ENCODE measurements around the gene NADSYN1. TPM values are rescaled to one million over a fixed set of nuclear protein-coding genes. Genes with fewer than 3 reads are reported as not detected.

The NADSYN1 gene
- total and polyA plus RNA-seq, 2 experiments from 2014 or later, result 35.6 to 54.9 TPM

DNA sequence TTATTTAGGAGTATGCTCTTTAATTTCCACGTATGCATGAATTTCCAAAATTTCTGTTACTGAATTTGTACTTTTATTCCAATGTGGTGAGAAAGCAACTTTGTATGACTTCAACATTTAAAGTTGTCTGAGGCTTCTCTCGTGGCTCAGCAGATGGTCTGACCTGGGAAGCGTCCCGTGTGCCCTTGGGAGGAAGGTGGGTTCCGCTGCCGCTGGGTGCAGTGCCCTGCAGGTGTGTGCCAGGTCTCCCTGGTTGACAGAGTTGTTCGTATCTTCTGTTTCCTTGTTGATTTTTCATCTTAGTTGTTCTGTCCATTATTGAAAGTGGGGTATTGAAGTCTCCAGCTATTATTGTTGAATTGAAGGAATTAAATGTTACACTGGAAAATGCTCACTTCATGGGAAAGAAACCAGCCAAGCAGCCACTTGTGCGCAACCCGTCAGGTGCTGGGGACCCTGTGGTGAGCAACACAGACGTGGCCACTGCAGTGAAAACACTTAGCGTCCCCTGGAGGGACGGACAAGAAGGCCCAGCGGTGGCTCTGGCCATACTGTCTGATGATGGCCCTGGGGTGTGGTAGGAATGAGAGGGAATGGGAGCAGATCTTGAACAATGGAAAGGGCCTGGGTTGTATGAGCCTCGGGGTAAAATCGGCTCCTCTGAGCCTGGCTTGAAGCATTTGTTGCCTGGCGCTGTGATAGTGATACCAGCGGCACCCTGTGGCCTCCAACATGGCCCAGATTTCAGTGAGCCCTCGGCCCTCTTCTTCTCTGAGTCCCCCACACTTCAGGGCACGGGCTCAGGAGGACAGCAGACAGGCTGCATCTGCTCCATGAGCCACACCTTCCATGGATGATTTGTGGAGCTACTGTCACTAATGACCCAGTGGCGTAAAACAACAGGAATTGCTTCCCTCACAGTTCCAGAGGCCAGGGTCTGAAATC lies 42.6 kb downstream of the NADSYN1 start (continued):
- TF ChIP-seq, protein P1, sequence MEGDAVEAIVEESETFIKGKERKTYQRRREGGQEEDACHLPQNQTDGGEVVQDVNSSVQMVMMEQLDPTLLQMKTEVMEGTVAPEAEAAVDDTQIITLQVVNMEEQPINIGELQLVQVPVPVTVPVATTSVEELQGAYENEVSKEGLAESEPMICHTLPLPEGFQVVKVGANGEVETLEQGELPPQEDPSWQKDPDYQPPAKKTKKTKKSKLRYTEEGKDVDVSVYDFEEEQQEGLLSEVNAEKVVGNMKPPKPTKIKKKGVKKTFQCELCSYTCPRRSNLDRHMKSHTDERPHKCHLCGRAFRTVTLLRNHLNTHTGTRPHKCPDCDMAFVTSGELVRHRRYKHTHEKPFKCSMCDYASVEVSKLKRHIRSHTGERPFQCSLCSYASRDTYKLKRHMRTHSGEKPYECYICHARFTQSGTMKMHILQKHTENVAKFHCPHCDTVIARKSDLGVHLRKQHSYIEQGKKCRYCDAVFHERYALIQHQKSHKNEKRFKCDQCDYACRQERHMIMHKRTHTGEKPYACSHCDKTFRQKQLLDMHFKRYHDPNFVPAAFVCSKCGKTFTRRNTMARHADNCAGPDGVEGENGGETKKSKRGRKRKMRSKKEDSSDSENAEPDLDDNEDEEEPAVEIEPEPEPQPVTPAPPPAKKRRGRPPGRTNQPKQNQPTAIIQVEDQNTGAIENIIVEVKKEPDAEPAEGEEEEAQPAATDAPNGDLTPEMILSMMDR (conservative IDR thresholded peaks at IDR 0.05; ENCODE audit: low read depth in 2 of 2), result no peak
- TF ChIP-seq EZH2phosphoT487 (IDR thresholded peaks at IDR 0.05; ENCODE audit: unreplicated experiment) (no peak), EZH2 (IDR thresholded peaks at IDR 0.05; ENCODE audit: low read depth, unreplicated experiment) (no peak), ZNF114 (CRISPR knock-in tag; IDR thresholded peaks at IDR 0.05) (no peak), ZNF331 (CRISPR knock-in tag; IDR thresholded peaks at IDR 0.05; ENCODE audit: low read depth) (no peak), STAT1 (IDR thresholded peaks at IDR 0.05; ENCODE audit: unreplicated experiment) (no peak), JUNB (IDR thresholded peaks at IDR 0.05; ENCODE audit: unreplicated experiment) (no peak), POLR2AphosphoS5 (IDR thresholded peaks at IDR 0.05; ENCODE audit: low read depth) (no peak), CREB1 (CRISPR knock-in tag; IDR thresholded peaks at IDR 0.05; ENCODE audit: low read depth) (no peak)
- TF ChIP-seq, protein P2, sequence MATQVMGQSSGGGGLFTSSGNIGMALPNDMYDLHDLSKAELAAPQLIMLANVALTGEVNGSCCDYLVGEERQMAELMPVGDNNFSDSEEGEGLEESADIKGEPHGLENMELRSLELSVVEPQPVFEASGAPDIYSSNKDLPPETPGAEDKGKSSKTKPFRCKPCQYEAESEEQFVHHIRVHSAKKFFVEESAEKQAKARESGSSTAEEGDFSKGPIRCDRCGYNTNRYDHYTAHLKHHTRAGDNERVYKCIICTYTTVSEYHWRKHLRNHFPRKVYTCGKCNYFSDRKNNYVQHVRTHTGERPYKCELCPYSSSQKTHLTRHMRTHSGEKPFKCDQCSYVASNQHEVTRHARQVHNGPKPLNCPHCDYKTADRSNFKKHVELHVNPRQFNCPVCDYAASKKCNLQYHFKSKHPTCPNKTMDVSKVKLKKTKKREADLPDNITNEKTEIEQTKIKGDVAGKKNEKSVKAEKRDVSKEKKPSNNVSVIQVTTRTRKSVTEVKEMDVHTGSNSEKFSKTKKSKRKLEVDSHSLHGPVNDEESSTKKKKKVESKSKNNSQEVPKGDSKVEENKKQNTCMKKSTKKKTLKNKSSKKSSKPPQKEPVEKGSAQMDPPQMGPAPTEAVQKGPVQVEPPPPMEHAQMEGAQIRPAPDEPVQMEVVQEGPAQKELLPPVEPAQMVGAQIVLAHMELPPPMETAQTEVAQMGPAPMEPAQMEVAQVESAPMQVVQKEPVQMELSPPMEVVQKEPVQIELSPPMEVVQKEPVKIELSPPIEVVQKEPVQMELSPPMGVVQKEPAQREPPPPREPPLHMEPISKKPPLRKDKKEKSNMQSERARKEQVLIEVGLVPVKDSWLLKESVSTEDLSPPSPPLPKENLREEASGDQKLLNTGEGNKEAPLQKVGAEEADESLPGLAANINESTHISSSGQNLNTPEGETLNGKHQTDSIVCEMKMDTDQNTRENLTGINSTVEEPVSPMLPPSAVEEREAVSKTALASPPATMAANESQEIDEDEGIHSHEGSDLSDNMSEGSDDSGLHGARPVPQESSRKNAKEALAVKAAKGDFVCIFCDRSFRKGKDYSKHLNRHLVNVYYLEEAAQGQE (IDR thresholded peaks at IDR 0.05; ENCODE audit: unreplicated experiment), result no peak

DNA sequence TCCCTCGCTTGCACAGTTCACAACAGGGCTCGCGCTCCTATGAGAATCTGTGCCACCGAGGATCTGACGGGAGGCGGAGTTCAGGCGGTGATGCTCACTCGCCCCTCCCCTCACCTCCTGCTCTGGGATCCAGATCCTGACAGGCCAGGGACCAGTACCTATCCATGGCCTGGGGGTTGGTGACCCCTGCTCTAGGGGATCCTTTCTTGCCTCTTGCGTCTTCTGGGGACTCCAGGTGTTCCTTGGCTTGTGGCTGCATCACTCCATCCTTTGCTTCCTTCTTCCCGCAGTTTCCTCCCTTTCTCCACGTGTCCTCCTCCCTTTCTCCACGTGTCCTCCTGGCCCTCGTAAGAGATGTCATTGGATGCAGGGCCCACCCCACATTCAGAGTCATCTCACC lies 43.4 kb downstream of the NADSYN1 start:
- Histone ChIP-seq H3K9me2 (ENCODE audit: insufficient read depth) (no peaks in the 10 kb centered on the region), H3F3A (replicated peaks; ENCODE audit: low read depth) (no peaks in the 10 kb centered on the region), H4K20me1 (replicated peaks; ENCODE audit: insufficient read depth) (no peaks in the 10 kb centered on the region; the same call in 1 of the 2 replicates), H3K4me1 (ENCODE audit: insufficient read depth) (no peaks in the 10 kb centered on the region), H3K36me3 (ENCODE audit: insufficient read depth) (peaks cover 8% of the 10 kb centered on the region; the same call in 1 of the 2 replicates), H3K27ac (ENCODE audit: low read depth) (no peak overlapping the region), H2AFZ (no peak overlapping the region), H3K4me2 (no peak overlapping the region), H3K79me2 (replicated peaks; ENCODE audit: insufficient read depth) (no peaks in the 10 kb centered on the region), H3K27me3 (ENCODE audit: insufficient read depth) (no peaks in the 10 kb centered on the region), H3K4me3 (no peak overlapping the region)
- Mint-ChIP-seq H3K4me1 (no peaks in the 10 kb centered on the region), H3K27me3 (ENCODE audit: insufficient read depth, low read depth, poor library complexity) (peaks cover 5% of the 10 kb centered on the region), H3K9me3 (0 out of 3 replicates have a peak, but pooled peaks cover 3% of the 10 kb centered on the region), H3K4me3 (no peak overlapping the region), H3K36me3 (ENCODE audit: low read depth) (peaks cover 48% of the 10 kb centered on the region), H3K27ac (no peak overlapping the region)
- DNase-seq (ENCODE audit: low spot score) (no peak), ATAC-seq (no peak)
- TF ChIP-seq ZNF462 (CRISPR knock-in tag; IDR thresholded peaks at IDR 0.05) (no peak), ZNF114 (CRISPR knock-in tag; IDR thresholded peaks at IDR 0.05) (no peak), JUNB (IDR thresholded peaks at IDR 0.05; ENCODE audit: unreplicated experiment) (no peak)

Measured in GM23338 (cell line).